Activated T-helper 1 cell treated with anti-CD3 and anti-CD28 coated beads, Interleukin-12 subunit alpha, Interleukin-12 subunit beta, Interleukin-2, Interleukin-4 antibody, amounts not matched to agents 30 ng/mL and 10 ng/mL and 1 ng/mL, durations not matched to agents 14 hours and 24 hours and 36 hours (primary cell): ENCODE measurements around the gene RAB5B. TPM values are rescaled to one million over a fixed set of nuclear protein-coding genes. Genes with fewer than 3 reads are reported as not detected.
"Not testable (repeated sequence)": the region's sequence is repeated elsewhere in the genome, so short reads cannot be mapped to it uniquely, and the experiment has no call there.

ENCODE experiments used
- DNase-seq: peaks from one replicate; pipeline ENCODE4 v3.0.0; 2021; ENCODE audit warnings: low spot score
- H3K27ac Mint-ChIP-seq: one replicate; pipeline ENCODE4 v1.8.0; 2021; ENCODE audit warnings: mild to moderate bottlenecking, mixed read lengths
- H3K27me3 Mint-ChIP-seq: one replicate; pipeline ENCODE4 v1.8.0; 2022; ENCODE audit warnings: mild to moderate bottlenecking, moderate library complexity, mixed read lengths; ENCODE audit not compliant: insufficient read depth
- H3K36me3 Mint-ChIP-seq: one replicate; pipeline ENCODE4 v1.8.0; 2021; ENCODE audit warnings: low read depth, mixed read lengths
- H3K4me1 Mint-ChIP-seq: one replicate; pipeline ENCODE4 v1.8.0; 2021; ENCODE audit warnings: low read depth, mixed read lengths
- H3K4me3 Mint-ChIP-seq: one replicate; pipeline ENCODE4 v1.8.0; 2021; ENCODE audit warnings: mild to moderate bottlenecking, moderate library complexity, mixed read lengths
- H3K9me3 Mint-ChIP-seq: one replicate; pipeline ENCODE4 v1.8.0; 2021; ENCODE audit warnings: mixed read lengths
- intact Hi-C: fragments of 100-400 bp; cut with micrococcal nuclease; formaldehyde crosslinking; loops from one replicate; pipeline ENCODE4 v1.15.1; 2024
- total RNA-seq: library from RNA; stranded (reverse); gene quantifications from 2 replicates; pipeline ENCODE4 v1.2.3, GENCODE V29; 2022

The RAB5B gene
- total RNA-seq, 1 donor from 2014 or later: 47.0 TPM

- DNase-seq: no peak
- Mint-ChIP-seq H3K4me3 (peak overlapping the region; percentile 97), H3K27ac (peak overlapping the region; percentile 89), H3K4me1 (peaks cover 66% of the 10 kb centered on the region), H3K36me3 (peaks cover 61% of the 10 kb centered on the region), H3K9me3 (no peaks in the 10 kb centered on the region), H3K27me3 (no peaks in the 10 kb centered on the region)
- intact Hi-C loops: loop anchor here (2.0 to 10.0 kb wide), 3 partner anchors 119 to 182 kb away; partner anchors contain the start of genes MYL6, NABP2, RNF41 and SMARCC2
These were observed 66.3 kb downstream of the RAB5B start for GRCh38 chr12:56040151-56040550.

DNA sequence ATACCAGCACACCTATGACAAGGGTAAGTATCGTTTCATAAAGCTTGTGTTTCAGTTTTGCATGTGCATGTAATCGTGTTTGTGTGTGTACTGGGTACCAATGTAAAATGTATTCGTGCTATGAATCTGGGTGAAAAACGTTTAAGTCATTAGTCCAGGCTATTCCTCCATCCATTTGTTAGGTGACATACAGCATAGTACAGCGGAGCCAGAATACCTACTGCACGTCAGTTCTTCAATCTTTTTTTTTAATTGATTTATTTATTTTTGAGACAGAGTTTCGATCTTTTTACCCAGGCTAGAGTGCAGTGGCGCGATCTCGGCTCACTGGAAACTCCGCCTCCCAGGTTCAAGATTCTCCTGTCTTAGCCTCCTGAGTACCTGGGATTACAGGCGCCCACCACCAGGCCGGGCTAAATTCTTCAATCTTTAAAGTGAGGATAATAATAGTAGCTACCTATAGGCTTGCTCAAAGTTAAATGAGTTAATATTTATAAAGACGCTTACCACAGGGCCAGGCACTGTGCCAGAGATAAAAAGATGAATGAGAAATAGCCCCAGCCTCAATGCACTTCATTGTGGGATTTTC is 67.2 kb downstream of the RAB5B start:
- Mint-ChIP-seq H3K27me3 (no peaks in the 10 kb centered on the region), H3K9me3 (no peaks in the 10 kb centered on the region), H3K27ac (peak overlapping the region; percentile 89), H3K4me3 (peak overlapping the region; percentile 97), H3K4me1 (peaks cover 57% of the 10 kb centered on the region), H3K36me3 (peaks cover 56% of the 10 kb centered on the region)
- intact Hi-C loops: loop anchor here (1.0 to 10.0 kb wide), 14 partner anchors 12 to 303 kb away; partner anchors contain the start of genes DNAJC14, IKZF4, MYL6 and NABP2
- DNase-seq: no peak

- no peaks in the 10 kb centered on the region for H3K27me3 Mint-ChIP-seq
- peak within 1 kb of the TSS; percentile 97 for H3K4me3 Mint-ChIP-seq
- peak within 1 kb of the TSS; percentile 97 for H3K27ac Mint-ChIP-seq
- intact Hi-C loops: loop anchor here (1.0 to 10.0 kb wide), 14 partner anchors 12 to 303 kb away; partner anchors contain the start of genes DNAJC14, IKZF4, MYL6 and NABP2
- H3K4me1 Mint-ChIP-seq: peaks cover 49% of the 10 kb centered on the region
- H3K9me3 Mint-ChIP-seq: no peaks in the 10 kb centered on the region
- peak; percentile 90 for DNase-seq
- H3K36me3 Mint-ChIP-seq: peaks cover 51% of the 10 kb centered on the region
These were observed 67.9 kb downstream of the RAB5B start, which contains the start of gene RPS26 for GRCh38 chr12:56041552-56042429. RPS26 (plus strand) TSS chr12:56041918; CDS start chr12:56042167, 249 bp downstream.

DNA sequence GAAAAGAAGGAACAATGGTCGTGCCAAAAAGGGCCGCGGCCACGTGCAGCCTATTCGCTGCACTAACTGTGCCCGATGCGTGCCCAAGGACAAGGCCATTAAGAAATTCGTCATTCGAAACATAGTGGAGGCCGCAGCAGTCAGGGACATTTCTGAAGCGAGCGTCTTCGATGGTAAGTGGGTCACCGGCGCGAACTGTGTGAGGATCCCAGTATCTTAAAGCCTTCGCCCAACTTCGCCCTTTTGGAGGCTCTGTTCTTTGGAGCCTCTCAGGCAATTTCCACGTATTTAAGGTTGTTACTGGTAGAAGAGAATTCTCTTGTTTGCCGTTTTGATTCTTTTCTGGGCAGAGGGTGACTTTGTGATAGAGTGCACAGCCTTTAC is 68.5 kb downstream of the RAB5B start:
- peaks cover 47% of the 10 kb centered on the region for H3K36me3 Mint-ChIP-seq
- H3K9me3 Mint-ChIP-seq, DNase-seq, H3K27me3 Mint-ChIP-seq: not testable (repeated sequence)
- H3K4me3 Mint-ChIP-seq: peak overlapping the region; percentile 97
- peaks cover 48% of the 10 kb centered on the region for H3K4me1 Mint-ChIP-seq
- H3K27ac Mint-ChIP-seq: peak overlapping the region; percentile 97
- intact Hi-C loops: loop anchor here (5.0 to 10.0 kb wide), 2 partner anchors 142 to 180 kb away; partner anchors contain the start of genes NABP2, RNF41 and SMARCC2

DNA sequence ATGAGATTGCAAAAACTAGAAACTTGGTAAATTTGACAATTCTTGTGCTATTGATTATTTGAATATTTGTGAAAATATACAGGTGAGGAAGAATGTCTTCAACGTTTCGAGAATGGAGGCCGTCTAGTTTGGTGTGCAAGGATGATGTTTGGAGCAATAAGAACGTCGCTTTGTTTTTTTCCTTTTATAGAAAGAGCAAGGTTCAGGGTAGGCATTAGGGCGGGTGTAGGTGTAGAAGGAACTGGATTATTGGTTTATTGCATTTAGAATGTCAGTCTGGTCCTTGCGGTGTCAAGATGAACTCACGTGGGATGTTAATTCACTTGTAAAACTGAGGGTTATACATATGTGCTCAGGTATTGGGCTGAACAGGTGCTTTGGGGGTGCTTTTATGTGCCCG is 69.0 kb downstream of the RAB5B start:
- Mint-ChIP-seq H3K4me3 (peak overlapping the region; percentile 97), H3K27me3 (no peaks in the 10 kb centered on the region), H3K4me1 (peaks cover 46% of the 10 kb centered on the region), H3K36me3 (peaks cover 44% of the 10 kb centered on the region), H3K9me3 (no peaks in the 10 kb centered on the region), H3K27ac (peak overlapping the region; percentile 97)
- intact Hi-C loops: loop anchor here (5.0 to 10.0 kb wide), 2 partner anchors 142 to 179 kb away; partner anchors contain the start of genes NABP2, RNF41 and SMARCC2
- DNase-seq: no peak

Other genes with a start within 250 kb of the RAB5B start
- gene CD63, start 245.1 kb upstream of the RAB5B start, total RNA-seq: 183 and 198 TPM in 2 replicates
- 14.2 and 15.2 TPM in 2 replicates for gene GDF11, start 231.0 kb upstream of the RAB5B start, total RNA-seq
- 70.7 and 75.1 TPM in 2 replicates for gene SARNP, start 156.4 kb upstream of the RAB5B start, total RNA-seq
- 58.9 and 61.2 TPM in 2 replicates for gene ORMDL2, start 156.0 kb upstream of the RAB5B start, total RNA-seq
- 43.5 and 45.0 TPM in 2 replicates for gene DNAJC14, start 144.5 kb upstream of the RAB5B start, total RNA-seq
- gene MMP19, start 131.1 kb upstream of the RAB5B start, total RNA-seq: not detected in 2 replicates
- gene PYM1, start 46.2 kb upstream of the RAB5B start, total RNA-seq: 38.8 and 40.5 TPM in 2 replicates
- 352 and 379 TPM in 2 replicates for gene DGKA, start 42.9 kb upstream of the RAB5B start, total RNA-seq
- gene PMEL, start 8.0 kb upstream of the RAB5B start, total RNA-seq: 0.29 TPM in 1 of 2 replicates, not detected in the other
- gene CDK2, start 7.2 kb upstream of the RAB5B start, total RNA-seq: 93.5 and 109 TPM in 2 replicates
- gene SUOX, start 23.2 kb downstream of the RAB5B start, total RNA-seq: 12.0 and 12.9 TPM in 2 replicates
- 31.9 and 35.7 TPM in 2 replicates for gene IKZF4, start 47.0 kb downstream of the RAB5B start, total RNA-seq
- 35.4 and 38.2 TPM in 2 replicates for gene RPS26, start 67.8 kb downstream of the RAB5B start, total RNA-seq
- 0.51 and 0.65 TPM in 2 replicates for gene ERBB3, start 106.1 kb downstream of the RAB5B start, total RNA-seq
- gene PA2G4, start 130.5 kb downstream of the RAB5B start, total RNA-seq: 404 and 419 TPM in 2 replicates
- 3,669 and 3,676 TPM in 2 replicates for gene RPL41, start 142.6 kb downstream of the RAB5B start, total RNA-seq
- gene ZC3H10, start 144.2 kb downstream of the RAB5B start, total RNA-seq: 13.5 and 13.7 TPM in 2 replicates
- 159 and 161 TPM in 2 replicates for gene ESYT1, start 154.2 kb downstream of the RAB5B start, total RNA-seq
- gene MYL6B, start 178.5 kb downstream of the RAB5B start, total RNA-seq: 58.8 and 67.6 TPM in 2 replicates
- 786 and 802 TPM in 2 replicates for gene MYL6, start 184.3 kb downstream of the RAB5B start, total RNA-seq
- gene SMARCC2, start 215.4 kb downstream of the RAB5B start, total RNA-seq: 124 and 132 TPM in 2 replicates
- gene RNF41, start 247.8 kb downstream of the RAB5B start, total RNA-seq: 46.9 and 47.2 TPM in 2 replicates